Lower lobe of right lung (tissue), 2 donors: ENCODE data around the gene DAGLA. TPM values are rescaled to one million over a fixed set of nuclear protein-coding genes. Genes with fewer than 3 reads are reported as not detected.

Experiments used
- ATAC-seq, 2 donors: fragments of 200-7000 bp; cut with Tn5 transposase; one replicate each; pipeline ENCODE4 v1.9.1; 2020 to 2022; ENCODE audit warnings: mild to moderate bottlenecking in 2 of 2, moderate library complexity in 2 of 2
- DNase-seq: peaks from one replicate; pipeline ENCODE4 v3.0.0-alpha.2; 2020
- H3K27ac ChIP-seq: fragments of 200-600 bp; one replicate; pipeline ENCODE4 v1.8.0; 2022
- H3K27me3 ChIP-seq: fragments of 200-600 bp; one replicate; pipeline ENCODE4 v1.8.0; 2022; ENCODE audit warnings: low read depth
- H3K36me3 ChIP-seq: fragments of 200-600 bp; one replicate; pipeline ENCODE4 v1.8.0; 2022; ENCODE audit warnings: mild to moderate bottlenecking
- H3K4me1 ChIP-seq: fragments of 200-600 bp; one replicate; pipeline ENCODE4 v1.8.0; 2022
- H3K4me3 ChIP-seq: fragments of 200-600 bp; one replicate; pipeline ENCODE4 v1.8.0; 2022; ENCODE audit warnings: mild to moderate bottlenecking
- H3K9me3 ChIP-seq: fragments of 200-600 bp; one replicate; pipeline ENCODE4 v1.8.0; 2022
- CTCF ChIP-seq: fragments of 200-600 bp; IDR thresholded peaks from one replicate; pipeline ENCODE4 v1.8.0; 2022; ENCODE audit warnings: antibody characterized with exemption, mild to moderate bottlenecking
- intact Hi-C: fragments of 100-400 bp; cut with DNase I; formaldehyde crosslinking; loops from one replicate; pipeline ENCODE4 v1.11.0; 2022
- total RNA-seq: library from RNA; stranded (reverse); fragmentation: NEBNext Ultra II Directional; extraction: Animal tissue kit (Norgen Biotek cat#: 25700); gene quantifications from one replicate; pipeline ENCODE4 v1.2.1, GENCODE V29; 2021
- donor health status: DM: no; HTN: yes; CAD: no; lungs with severe emphysema.

The DAGLA gene
- total RNA-seq, 1 donor from 2014 or later: 7.1 TPM

- H3K36me3 ChIP-seq: no peaks in the 10 kb centered on the region
- TF ChIP-seq CTCF: no peak
- H3K4me1 ChIP-seq: no peaks in the 10 kb centered on the region
- ATAC-seq (no peak), DNase-seq (no peak)
- intact Hi-C loops: no loop called here
- peaks cover 10% of the 10 kb centered on the region for H3K27me3 ChIP-seq
- H3K9me3 ChIP-seq: no peaks in the 10 kb centered on the region
- H3K4me3 ChIP-seq: no peak overlapping the region
- no peak overlapping the region for H3K27ac ChIP-seq
Observed at GRCh38 chr11:61762223-61762615, 82.0 kb downstream of the DAGLA start.

- no peak for DNase-seq
- Histone ChIP-seq H3K4me3 (no peak overlapping the region), H3K9me3 (no peaks in the 10 kb centered on the region), H3K4me1 (no peaks in the 10 kb centered on the region), H3K27me3 (peaks cover 10% of the 10 kb centered on the region), H3K36me3 (no peaks in the 10 kb centered on the region), H3K27ac (no peak overlapping the region)
- intact Hi-C loops: no loop called here
- TF ChIP-seq CTCF: no peak
- no peak for ATAC-seq
Observed at GRCh38 chr11:61762798-61763197, 82.6 kb downstream of the DAGLA start.

GRCh38 chr11:61763930-61764605 is 83.9 kb downstream of the DAGLA start:
- no peak overlapping the region for H3K4me3 ChIP-seq
- peaks cover 10% of the 10 kb centered on the region for H3K27me3 ChIP-seq
- intact Hi-C loops: no loop called here
- H3K36me3 ChIP-seq: no peaks in the 10 kb centered on the region
- no peaks in the 10 kb centered on the region for H3K4me1 ChIP-seq
- ATAC-seq: no peak
- no peak for TF ChIP-seq CTCF
- H3K27ac ChIP-seq: no peak overlapping the region
- DNase-seq: no peak
- no peaks in the 10 kb centered on the region for H3K9me3 ChIP-seq

GRCh38 chr11:61764606-61765260 is 84.5 kb downstream of the DAGLA start:
- intact Hi-C loops: no loop called here
- Histone ChIP-seq H3K4me1 (no peaks in the 10 kb centered on the region), H3K36me3 (no peaks in the 10 kb centered on the region), H3K27me3 (peaks cover 10% of the 10 kb centered on the region), H3K9me3 (no peaks in the 10 kb centered on the region), H3K4me3 (no peak overlapping the region), H3K27ac (peak overlapping the region; percentile 18)
- peak in 1 of 2 donors; percentile 50 for ATAC-seq
- DNase-seq: no peak
- TF ChIP-seq CTCF: no peak

GRCh38 chr11:61765550-61766253 is 85.5 kb downstream of the DAGLA start:
- Histone ChIP-seq H3K36me3 (no peaks in the 10 kb centered on the region), H3K27ac (peak overlapping the region; percentile 36), H3K4me1 (no peaks in the 10 kb centered on the region), H3K4me3 (no peak overlapping the region), H3K27me3 (peaks cover 10% of the 10 kb centered on the region), H3K9me3 (no peaks in the 10 kb centered on the region)
- intact Hi-C loops: no loop called here
- no peak for TF ChIP-seq CTCF
- ATAC-seq (no peak), DNase-seq (no peak)
